ENCODE data around the gene THADA.

Gene THADA

GRCh38 chr2:43341959-43342757 lies 253.7 kb downstream of the THADA start:
- DNase-seq = no peak

- DNase-seq = no peak
Observed at GRCh38 chr2:43340945-43341356, 254.9 kb downstream of the THADA start.

- DNase-seq = no peak
Observed at GRCh38 chr2:43340066-43340465, 255.8 kb downstream of the THADA start.

- peak; percentile 21 for DNase-seq
Observed at GRCh38 chr2:43333656-43334144, 262.1 kb downstream of the THADA start.

GRCh38 chr2:43333101-43333655 lies 262.7 kb downstream of the THADA start:
- DNase-seq = no peak

DNA sequence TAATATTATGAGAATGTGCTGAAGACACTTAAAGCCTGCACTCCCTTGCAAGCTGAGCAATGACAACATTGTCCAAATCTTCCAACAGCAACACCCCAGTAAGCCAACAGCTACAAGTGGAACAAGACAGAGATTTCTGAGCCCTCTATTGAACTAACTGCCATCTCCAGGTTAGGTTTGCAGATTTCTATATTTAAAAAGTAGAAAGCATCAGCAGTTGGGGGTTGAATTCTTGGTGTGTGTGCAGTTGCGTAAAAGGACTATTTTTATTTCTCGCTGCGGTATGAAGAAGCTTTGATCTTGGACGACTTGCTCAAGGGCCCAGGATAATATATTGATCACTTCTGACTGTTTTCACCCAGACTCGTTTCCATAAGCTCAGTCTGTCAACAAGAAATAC lies 263.2 kb downstream of the THADA start:
- DNase-seq = no peak

GRCh38 chr2:43331422-43331821 lies 264.4 kb downstream of the THADA start:
- DNase-seq = peak; percentile 88

DNA sequence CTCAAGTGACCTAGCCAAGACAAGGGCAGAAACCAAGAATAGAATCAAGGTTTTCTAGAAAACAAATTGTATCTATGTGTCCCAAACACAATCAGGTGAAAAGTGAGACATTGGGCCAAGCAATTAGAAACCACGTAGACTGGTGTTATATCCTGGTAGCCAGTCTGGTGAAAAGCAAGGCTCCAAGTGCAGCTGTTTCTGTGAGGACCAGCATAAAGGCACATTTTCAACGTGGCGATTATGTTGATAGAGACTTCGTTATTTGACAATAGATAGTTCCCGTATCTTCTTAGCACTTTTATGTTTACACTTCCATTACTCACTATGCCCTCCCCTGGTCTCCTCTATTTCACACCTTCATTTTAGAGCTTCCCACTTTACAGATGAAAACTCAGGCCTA lies 266.2 kb downstream of the THADA start:
- DNase-seq = no peak

DNA sequence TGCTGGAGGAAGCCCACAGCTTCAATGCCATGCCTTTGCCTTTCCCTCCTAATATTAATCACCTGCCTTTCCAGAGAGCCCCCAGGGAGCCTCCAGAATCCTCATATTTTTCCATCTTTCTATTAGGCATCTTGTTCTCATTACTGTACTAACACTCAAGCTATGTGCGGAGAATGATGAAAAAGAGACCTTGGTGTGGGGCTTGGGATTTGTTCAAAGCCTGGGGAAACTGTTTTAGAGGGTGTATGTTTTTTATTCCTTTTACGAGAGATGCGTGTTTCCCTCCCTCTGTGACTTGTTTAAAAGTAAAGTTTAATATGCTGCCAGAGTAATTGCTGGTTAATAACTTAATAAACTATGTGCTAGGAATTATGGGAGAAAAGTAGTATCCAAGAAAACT lies 267.0 kb downstream of the THADA start:
- DNase-seq = no peak

- no peak for DNase-seq
Observed at GRCh38 chr2:43328133-43328532, 267.7 kb downstream of the THADA start.

GRCh38 chr2:43327119-43327518 lies 268.7 kb downstream of the THADA start:
- DNase-seq = peak; percentile 36

DNA sequence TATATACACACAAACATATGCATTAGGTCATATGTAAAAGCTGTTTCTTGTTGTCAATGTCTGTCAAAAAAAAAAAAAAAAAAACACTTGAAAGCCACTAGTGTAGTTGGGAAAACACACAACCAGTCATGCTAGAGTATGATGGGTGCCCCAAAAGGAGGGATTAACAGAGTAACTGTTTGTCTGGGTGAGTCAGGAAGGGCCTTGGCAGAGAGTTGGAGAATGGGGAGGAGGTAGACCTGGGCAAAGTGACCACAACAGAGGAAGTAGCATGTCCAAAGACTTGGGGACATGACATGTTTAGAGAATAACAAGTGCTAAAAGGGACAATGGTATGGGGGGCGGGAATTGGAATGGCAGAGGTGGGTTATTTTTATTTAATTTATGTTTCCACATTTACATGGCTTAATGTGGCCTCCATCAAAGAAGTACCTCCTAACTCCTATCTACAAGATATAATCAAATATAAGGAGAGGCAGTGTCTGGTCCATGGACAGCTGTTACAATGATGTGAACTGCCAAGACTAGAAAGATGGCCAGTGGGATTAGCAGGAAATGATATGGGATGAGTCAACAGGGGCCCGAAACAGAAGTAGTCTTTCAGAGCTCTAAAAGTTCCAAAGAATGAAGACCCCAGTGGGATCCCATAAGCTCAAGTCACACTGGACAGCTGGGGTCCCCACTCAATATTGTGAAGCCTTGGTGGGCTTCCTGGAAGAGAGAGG lies 269.6 kb downstream of the THADA start:
- no peak for DNase-seq

- DNase-seq = no peak
Observed at GRCh38 chr2:43325107-43325811, 270.6 kb downstream of the THADA start.

- no peak for DNase-seq
Observed at GRCh38 chr2:43324259-43325106, 271.4 kb downstream of the THADA start.

- no peak for DNase-seq
Observed at GRCh38 chr2:43323857-43324256, 272.0 kb downstream of the THADA start.

GRCh38 chr2:43321446-43321845 lies 274.4 kb downstream of the THADA start:
- DNase-seq = no peak

DNA sequence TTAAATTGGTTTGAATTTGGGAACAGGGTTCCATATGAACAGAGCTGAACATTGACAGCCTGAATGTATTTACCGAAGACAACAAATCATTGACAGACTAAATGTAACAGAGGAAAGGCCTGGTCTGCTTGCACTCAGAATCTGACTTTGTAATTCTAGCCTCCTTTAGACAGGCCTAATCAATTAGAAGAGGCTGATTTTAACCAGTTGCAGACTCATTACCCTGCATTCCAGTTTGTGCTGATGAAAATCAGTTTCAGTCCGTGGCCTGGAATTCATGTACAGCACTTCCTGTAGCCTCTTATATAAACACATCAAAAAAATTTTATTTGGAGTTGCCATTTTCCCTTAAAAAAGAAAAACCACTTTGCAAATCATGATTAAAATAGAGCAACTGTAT lies 276.3 kb downstream of the THADA start:
- DNase-seq = no peak

GRCh38 chr2:43318791-43319190 lies 277.0 kb downstream of the THADA start:
- no peak for DNase-seq

DNA sequence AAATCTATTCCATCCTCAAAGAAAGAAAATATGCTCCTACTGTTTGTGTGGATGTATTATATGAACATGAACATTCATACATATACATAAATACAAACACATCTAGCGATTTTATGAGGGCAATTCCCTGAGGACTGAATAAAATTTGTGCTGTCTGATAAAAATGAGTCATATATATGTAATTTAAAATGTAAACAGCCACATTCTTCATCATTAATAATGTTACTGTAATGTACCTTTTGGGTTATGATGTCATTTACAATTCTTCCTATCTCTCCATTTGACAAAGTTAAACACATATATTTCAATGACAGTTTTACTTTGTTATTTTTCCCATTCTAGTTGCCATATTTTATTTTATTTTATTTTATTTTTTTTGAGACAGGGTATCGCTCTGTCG lies 278.2 kb downstream of the THADA start:
- DNase-seq = no peak

DNA sequence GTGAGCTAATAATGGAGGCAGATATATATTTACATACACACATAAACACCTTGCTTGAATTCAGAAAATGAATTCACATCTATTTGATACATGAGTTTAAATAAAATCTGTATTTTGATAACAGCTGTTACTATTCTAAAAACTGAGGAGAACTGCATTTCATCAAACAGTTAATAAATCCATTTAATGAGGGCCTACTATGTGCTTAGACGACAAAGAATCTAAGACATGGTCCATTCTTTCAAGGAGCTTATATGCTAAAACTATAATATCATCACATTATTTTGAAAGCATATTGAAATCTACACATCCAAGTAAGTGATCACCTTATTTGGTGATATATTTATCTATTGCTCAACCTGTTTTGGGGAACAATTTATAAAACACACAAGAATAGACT lies 278.6 kb downstream of the THADA start:
- no peak for DNase-seq

GRCh38 chr2:43315482-43315881 lies 280.4 kb downstream of the THADA start:
- no peak for DNase-seq

GRCh38 chr2:43314299-43314927 lies 281.4 kb downstream of the THADA start:
- DNase-seq = no peak
